Measurements from ENCODE around the gene NMRK2. TPM values are rescaled to one million over a fixed set of nuclear protein-coding genes. Genes with fewer than 3 reads are reported as not detected.

The NMRK2 gene
- polyA plus RNA-seq, 1 of the 3 experiments (the other 2 are of a cell fraction): not detected

GRCh38 chr19:3897936-3898335, 34.9 kb upstream of the NMRK2 start:
- TF ChIP-seq SMC3 (IDR thresholded peaks at IDR 0.05; ENCODE audit: low read depth, low read length): no peak
- no peak for TF ChIP-seq IRF3 (IDR thresholded peaks at IDR 0.05; ENCODE audit: low read depth, low read length)
- TF ChIP-seq ELF1 (IDR thresholded peaks at IDR 0.05): no peak
- TF ChIP-seq NRF1 (IDR thresholded peaks at IDR 0.05; ENCODE audit: low read depth, low read length): no peak
- no peak for TF ChIP-seq CHD2 (IDR thresholded peaks at IDR 0.05; ENCODE audit: low read length, partially characterized antibody)
- TF ChIP-seq GABPA (IDR thresholded peaks at IDR 0.05; ENCODE audit: low read depth): no peak
- TF ChIP-seq CTCF (IDR thresholded peaks at IDR 0.05): no peak
- no peak for TF ChIP-seq POLR2AphosphoS5 (IDR thresholded peaks at IDR 0.05; ENCODE audit: low read depth, low read length)
- no peak for TF ChIP-seq EP300 (IDR thresholded peaks at IDR 0.05; ENCODE audit: borderline replicate concordance in 1 of 2, low read depth in 1 of 2, low read length in 1 of 2)
- TF ChIP-seq MEF2A (IDR thresholded peaks at IDR 0.05; ENCODE audit: borderline replicate concordance, low read depth): no peak
- no peak for TF ChIP-seq JUND (IDR thresholded peaks at IDR 0.05)
- TF ChIP-seq USF2 (IDR thresholded peaks at IDR 0.05; ENCODE audit: borderline replicate concordance, low read depth, low read length): no peak
- TF ChIP-seq TCF12 (IDR thresholded peaks at IDR 0.05): no peak
- TF ChIP-seq ZBTB33 (IDR thresholded peaks at IDR 0.05; ENCODE audit: borderline replicate concordance, low read depth): no peak
- TF ChIP-seq REST (IDR thresholded peaks at IDR 0.05; ENCODE audit: low read depth, low read length): no peak
- no peak for TF ChIP-seq TEAD4 (IDR thresholded peaks at IDR 0.05; ENCODE audit: borderline replicate concordance, insufficient read depth)
- no peak for TF ChIP-seq TAF1 (IDR thresholded peaks at IDR 0.05; ENCODE audit: borderline replicate concordance, low read depth, low read length)
- Histone ChIP-seq H3K4me2 (no peak overlapping the region), H3K9me2 (no peaks in the 10 kb centered on the region), H3F3A (replicated peaks; ENCODE audit: insufficient read depth) (no peaks in the 10 kb centered on the region), H3K9me3 (no peaks in the 10 kb centered on the region), H4K20me1 (ENCODE audit: insufficient read depth) (no peaks in the 10 kb centered on the region), H3K79me2 (ENCODE audit: insufficient read depth) (no peaks in the 10 kb centered on the region), H3K27me3 (ENCODE audit: insufficient read depth) (no peaks in the 10 kb centered on the region), H3K27ac (ENCODE audit: low read depth in 2 of 2, low read length in 1 of 2) (no peak overlapping the region), H3K4me3 (ENCODE audit: low read depth in 2 of 2, low read length in 1 of 2) (no peak overlapping the region), H2AFZ (ENCODE audit: low read depth) (no peak overlapping the region), H3K4me1 (ENCODE audit: control insufficient read depth in 1 of 2, insufficient read depth in 2 of 2, low read depth in 1 of 2, low read length in 1 of 2) (no peaks in the 10 kb centered on the region), H3K9ac (no peak overlapping the region), H3K36me3 (replicated peaks in 1 of 2; ENCODE audit: control insufficient read depth in 1 of 2, insufficient read depth in 2 of 2, low read length in 1 of 2) (no peaks in the 10 kb centered on the region)
- CTCF ChIA-PET: no interaction called here
- 71% methylated on average over 4 of the region's 4 CpGs for WGBS (ENCODE audit: low lambda C conversion rate)
- no peak for DNase-seq
- POLR2A ChIA-PET: no interaction called here

Data from SK-N-SH (cell line).